Measurements from ENCODE around the gene DCAF17.

DNA sequence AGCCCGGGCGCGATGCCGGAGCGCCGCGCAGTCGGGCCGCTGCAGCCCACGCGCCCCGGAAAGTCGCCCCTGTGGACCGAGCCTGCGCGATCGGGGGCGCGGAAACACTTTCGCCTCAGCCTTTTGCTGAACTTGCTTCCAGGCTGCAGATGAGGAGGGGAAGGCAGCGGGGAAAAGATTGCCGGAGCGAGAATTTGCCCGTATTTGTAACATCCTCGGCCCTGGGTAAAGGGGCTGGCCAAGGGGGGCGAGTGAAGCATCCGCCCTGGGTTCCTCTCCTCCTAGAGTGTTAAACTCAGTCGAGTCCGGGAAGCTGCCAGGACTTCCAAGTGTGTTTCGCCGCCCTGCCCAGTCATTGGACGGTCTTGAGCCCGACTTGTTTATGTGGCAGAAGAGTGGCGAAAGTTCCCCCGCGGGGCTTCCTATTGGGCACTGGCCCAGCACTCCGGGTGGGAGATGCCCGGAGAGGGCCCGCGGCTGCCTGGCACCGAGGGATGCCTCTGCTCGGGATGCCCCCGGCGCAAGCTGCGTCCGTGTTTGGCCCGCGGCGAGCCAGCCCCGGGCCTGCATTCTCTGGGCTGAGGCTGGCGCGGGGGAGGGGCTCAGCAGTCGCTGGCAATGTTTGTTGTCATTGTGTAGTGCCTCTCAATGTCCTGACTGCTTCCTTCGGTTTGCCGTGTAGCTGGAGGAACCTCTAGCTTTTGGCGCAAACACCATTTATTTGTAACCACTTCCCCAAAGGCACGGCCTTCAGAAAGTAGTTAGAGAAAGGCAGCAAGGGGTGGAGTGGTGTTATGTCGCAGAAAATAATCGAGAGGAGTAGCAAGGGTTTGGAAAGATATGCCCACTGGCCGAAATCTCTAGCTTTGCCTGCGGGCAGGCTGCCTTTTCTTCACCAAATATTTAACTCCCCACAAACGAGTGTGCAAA, 89.3 kb downstream of the DCAF17 start:
- TF ChIP-seq, protein P1, sequence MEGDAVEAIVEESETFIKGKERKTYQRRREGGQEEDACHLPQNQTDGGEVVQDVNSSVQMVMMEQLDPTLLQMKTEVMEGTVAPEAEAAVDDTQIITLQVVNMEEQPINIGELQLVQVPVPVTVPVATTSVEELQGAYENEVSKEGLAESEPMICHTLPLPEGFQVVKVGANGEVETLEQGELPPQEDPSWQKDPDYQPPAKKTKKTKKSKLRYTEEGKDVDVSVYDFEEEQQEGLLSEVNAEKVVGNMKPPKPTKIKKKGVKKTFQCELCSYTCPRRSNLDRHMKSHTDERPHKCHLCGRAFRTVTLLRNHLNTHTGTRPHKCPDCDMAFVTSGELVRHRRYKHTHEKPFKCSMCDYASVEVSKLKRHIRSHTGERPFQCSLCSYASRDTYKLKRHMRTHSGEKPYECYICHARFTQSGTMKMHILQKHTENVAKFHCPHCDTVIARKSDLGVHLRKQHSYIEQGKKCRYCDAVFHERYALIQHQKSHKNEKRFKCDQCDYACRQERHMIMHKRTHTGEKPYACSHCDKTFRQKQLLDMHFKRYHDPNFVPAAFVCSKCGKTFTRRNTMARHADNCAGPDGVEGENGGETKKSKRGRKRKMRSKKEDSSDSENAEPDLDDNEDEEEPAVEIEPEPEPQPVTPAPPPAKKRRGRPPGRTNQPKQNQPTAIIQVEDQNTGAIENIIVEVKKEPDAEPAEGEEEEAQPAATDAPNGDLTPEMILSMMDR (tag by site-specific recombination; IDR thresholded peaks at IDR 0.05) = no peak
- TF ChIP-seq ZNF138 (tag by site-specific recombination; IDR thresholded peaks at IDR 0.05; ENCODE audit: borderline replicate concordance) (no peak), IKZF3 (tag by site-specific recombination; IDR thresholded peaks at IDR 0.05) (no peak), SCRT2 (tag by site-specific recombination; IDR thresholded peaks at IDR 0.05) (no peak), ZNF501 (tag by site-specific recombination; IDR thresholded peaks at IDR 0.05) (0 out of 2 replicates have a peak, but pooled peaks have one; percentile 42), TCF7L2 (IDR thresholded peaks at IDR 0.05; ENCODE audit: borderline replicate concordance, low read depth, low read length) (no peak), ZNF37A (tag by site-specific recombination; IDR thresholded peaks at IDR 0.05) (no peak), ZNF23 (tag by site-specific recombination; IDR thresholded peaks at IDR 0.05; ENCODE audit: borderline replicate concordance) (no peak), ZBTB7A (tag by site-specific recombination; IDR thresholded peaks at IDR 0.05; ENCODE audit: low read depth) (no peak)
- TF ChIP-seq, protein P2, sequence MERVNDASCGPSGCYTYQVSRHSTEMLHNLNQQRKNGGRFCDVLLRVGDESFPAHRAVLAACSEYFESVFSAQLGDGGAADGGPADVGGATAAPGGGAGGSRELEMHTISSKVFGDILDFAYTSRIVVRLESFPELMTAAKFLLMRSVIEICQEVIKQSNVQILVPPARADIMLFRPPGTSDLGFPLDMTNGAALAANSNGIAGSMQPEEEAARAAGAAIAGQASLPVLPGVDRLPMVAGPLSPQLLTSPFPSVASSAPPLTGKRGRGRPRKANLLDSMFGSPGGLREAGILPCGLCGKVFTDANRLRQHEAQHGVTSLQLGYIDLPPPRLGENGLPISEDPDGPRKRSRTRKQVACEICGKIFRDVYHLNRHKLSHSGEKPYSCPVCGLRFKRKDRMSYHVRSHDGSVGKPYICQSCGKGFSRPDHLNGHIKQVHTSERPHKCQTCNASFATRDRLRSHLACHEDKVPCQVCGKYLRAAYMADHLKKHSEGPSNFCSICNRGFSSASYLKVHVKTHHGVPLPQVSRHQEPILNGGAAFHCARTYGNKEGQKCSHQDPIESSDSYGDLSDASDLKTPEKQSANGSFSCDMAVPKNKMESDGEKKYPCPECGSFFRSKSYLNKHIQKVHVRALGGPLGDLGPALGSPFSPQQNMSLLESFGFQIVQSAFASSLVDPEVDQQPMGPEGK (tag by site-specific recombination; IDR thresholded peaks at IDR 0.05) = 0 out of 2 replicates have a peak, but pooled peaks have one; percentile 35
- TF ChIP-seq, protein P3, sequence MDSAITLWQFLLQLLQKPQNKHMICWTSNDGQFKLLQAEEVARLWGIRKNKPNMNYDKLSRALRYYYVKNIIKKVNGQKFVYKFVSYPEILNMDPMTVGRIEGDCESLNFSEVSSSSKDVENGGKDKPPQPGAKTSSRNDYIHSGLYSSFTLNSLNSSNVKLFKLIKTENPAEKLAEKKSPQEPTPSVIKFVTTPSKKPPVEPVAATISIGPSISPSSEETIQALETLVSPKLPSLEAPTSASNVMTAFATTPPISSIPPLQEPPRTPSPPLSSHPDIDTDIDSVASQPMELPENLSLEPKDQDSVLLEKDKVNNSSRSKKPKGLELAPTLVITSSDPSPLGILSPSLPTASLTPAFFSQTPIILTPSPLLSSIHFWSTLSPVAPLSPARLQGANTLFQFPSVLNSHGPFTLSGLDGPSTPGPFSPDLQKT (IDR thresholded peaks at IDR 0.05; ENCODE audit: borderline replicate concordance, low read depth, low read length) = no peak
- TF ChIP-seq, protein P4, sequence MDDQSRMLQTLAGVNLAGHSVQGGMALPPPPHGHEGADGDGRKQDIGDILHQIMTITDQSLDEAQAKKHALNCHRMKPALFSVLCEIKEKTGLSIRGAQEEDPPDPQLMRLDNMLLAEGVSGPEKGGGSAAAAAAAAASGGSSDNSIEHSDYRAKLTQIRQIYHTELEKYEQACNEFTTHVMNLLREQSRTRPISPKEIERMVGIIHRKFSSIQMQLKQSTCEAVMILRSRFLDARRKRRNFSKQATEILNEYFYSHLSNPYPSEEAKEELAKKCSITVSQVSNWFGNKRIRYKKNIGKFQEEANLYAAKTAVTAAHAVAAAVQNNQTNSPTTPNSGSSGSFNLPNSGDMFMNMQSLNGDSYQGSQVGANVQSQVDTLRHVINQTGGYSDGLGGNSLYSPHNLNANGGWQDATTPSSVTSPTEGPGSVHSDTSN (CRISPR knock-in tag; IDR thresholded peaks at IDR 0.05) = no peak
- TF ChIP-seq, protein P5, sequence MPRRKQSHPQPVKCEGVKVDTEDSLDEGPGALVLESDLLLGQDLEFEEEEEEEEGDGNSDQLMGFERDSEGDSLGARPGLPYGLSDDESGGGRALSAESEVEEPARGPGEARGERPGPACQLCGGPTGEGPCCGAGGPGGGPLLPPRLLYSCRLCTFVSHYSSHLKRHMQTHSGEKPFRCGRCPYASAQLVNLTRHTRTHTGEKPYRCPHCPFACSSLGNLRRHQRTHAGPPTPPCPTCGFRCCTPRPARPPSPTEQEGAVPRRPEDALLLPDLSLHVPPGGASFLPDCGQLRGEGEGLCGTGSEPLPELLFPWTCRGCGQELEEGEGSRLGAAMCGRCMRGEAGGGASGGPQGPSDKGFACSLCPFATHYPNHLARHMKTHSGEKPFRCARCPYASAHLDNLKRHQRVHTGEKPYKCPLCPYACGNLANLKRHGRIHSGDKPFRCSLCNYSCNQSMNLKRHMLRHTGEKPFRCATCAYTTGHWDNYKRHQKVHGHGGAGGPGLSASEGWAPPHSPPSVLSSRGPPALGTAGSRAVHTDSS (tag by site-specific recombination; IDR thresholded peaks at IDR 0.05) = no peak

Measured in HEK293 (cell line).